SU-DHL-6 (cell line): ENCODE measurements around the gene WFDC11.
"Not testable (repeated sequence)": the region's sequence is repeated elsewhere in the genome, so short reads cannot be mapped to it uniquely, and the experiment has no call there.

ENCODE experiments used
- H2AFZ ChIP-seq: fragments of 200-600 bp; sonication (generic); 2 replicates; pipeline ENCODE4 v1.6.1; 2014; ENCODE audit warnings: low read depth, mild to moderate bottlenecking, moderate library complexity, mixed read lengths, antibody characterized with exemption, low read length; ENCODE audit not compliant: severe bottlenecking
- H3F3A ChIP-seq: fragments of 200-600 bp; shearing (Covaris generic); 2 replicates; pipeline ENCODE4 v1.6.0; 2016; ENCODE audit warnings: antibody characterized with exemption, mild to moderate bottlenecking; ENCODE audit not compliant: insufficient read depth
- H3K27ac ChIP-seq: fragments of 200-600 bp; sonication (generic); 2 replicates; pipeline ENCODE4 v1.5.1; 2016; ENCODE audit warnings: low read depth, mild to moderate bottlenecking, low read length, moderate library complexity, mixed read lengths
- H3K27me3 ChIP-seq: fragments of 200-600 bp; sonication (generic), shearing (Covaris generic); 2 replicates; pipeline ENCODE4 v1.6.0; 2014; ENCODE audit warnings: mild to moderate bottlenecking, low read length
- H3K36me3 ChIP-seq: fragments of 200-600 bp; sonication (generic); 2 replicates; pipeline ENCODE4 v1.6.1; 2014; ENCODE audit warnings: mild to moderate bottlenecking, low read length, mixed read lengths
- H3K4me2 ChIP-seq: fragments of 300-600, 200-600 bp; shearing (Covaris generic), sonication (generic); 2 replicates; pipeline ENCODE4 v1.6.0; 2014; ENCODE audit warnings: low read length, low read depth, mild to moderate bottlenecking; ENCODE audit not compliant: poor library complexity, severe bottlenecking
- H3K4me3 ChIP-seq: fragments of 200-600 bp; sonication (generic); 2 replicates; pipeline ENCODE4 v1.5.1; 2014; ENCODE audit warnings: antibody characterized with exemption, low read length, mild to moderate bottlenecking, mixed read lengths; ENCODE audit not compliant: insufficient read depth, poor library complexity, severe bottlenecking
- H3K79me2 ChIP-seq: fragments of 200-600 bp; sonication (generic); 2 replicates; pipeline ENCODE4 v1.6.1; 2014; ENCODE audit warnings: mild to moderate bottlenecking, low read length, moderate library complexity; ENCODE audit not compliant: insufficient read depth
- H3K9ac ChIP-seq: fragments of 200-600 bp; sonication (generic); 2 replicates; pipeline ENCODE4 v1.7.0; 2014; ENCODE audit warnings: mild to moderate bottlenecking, low read length
- H3K9me2 ChIP-seq: fragments of 200-600 bp; sonication (generic); replicated peaks from 2 replicates; pipeline ENCODE4 v1.6.1; 2014; ENCODE audit warnings: low read length; ENCODE audit not compliant: insufficient read depth
- H3K9me3 ChIP-seq: fragments of 200-600 bp; sonication (generic); 2 replicates; pipeline ENCODE4 v1.6.1; 2014; ENCODE audit warnings: low read length, mixed read lengths; ENCODE audit not compliant: insufficient read depth
- H4K20me1 ChIP-seq: fragments of 200-600 bp; sonication (generic); 2 replicates; pipeline ENCODE4 v1.6.1; 2014; ENCODE audit warnings: low read depth, mild to moderate bottlenecking, antibody characterized with exemption, low read length, moderate library complexity, mixed read lengths
- EZH2phosphoT487 ChIP-seq: fragments of 200-600 bp; sonication (generic), shearing (Covaris generic); conservative IDR thresholded peaks from 2 replicates; pipeline ENCODE4 v1.6.1; 2018; ENCODE audit warnings: mild to moderate bottlenecking, antibody characterized with exemption, low read length, moderate library complexity, mixed read lengths
- TF ChIP-seq, protein P1 (sequence below): fragments of 200-600 bp; sonication (generic); IDR thresholded peaks from one replicate; pipeline ENCODE4 v1.5.1; 2017; ENCODE audit warnings: antibody characterized with exemption, mild to moderate bottlenecking, low read length, moderate library complexity; ENCODE audit not compliant: insufficient read depth, poor library complexity, severe bottlenecking

Gene WFDC11

DNA sequence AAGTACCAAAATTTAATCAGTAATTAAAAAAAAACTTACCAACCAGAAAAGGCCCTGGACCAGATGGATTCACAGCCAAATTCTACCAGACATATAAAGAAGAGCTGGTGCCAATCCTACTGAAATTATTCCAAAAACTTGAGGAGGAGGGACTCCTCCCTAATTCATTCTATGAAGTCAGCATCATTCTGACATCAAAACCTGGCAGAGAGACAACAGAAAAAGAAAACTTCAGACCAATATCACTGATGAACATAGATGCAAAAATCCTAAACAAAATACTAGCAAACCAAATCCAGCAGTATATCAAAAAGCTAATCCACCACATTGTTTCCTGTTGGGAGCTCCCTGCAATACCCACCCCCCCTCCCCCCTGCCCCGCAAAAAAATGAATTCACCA, at the start of gene WFDC11:
WFDC11 (minus strand) TSS at position 101 of the 400 bp plus-strand sequence. CDS start 19,639 bp downstream, outside the sequence.
- Histone ChIP-seq H3K27ac (no peak within 1 kb of the TSS), H3K4me3 (no peak within 1 kb of the TSS), H3K36me3 (no peaks in the 10 kb centered on the region), H3K27me3 (no peaks in the 10 kb centered on the region), H3K9ac (no peak within 1 kb of the TSS), H3K79me2 (no peaks in the 10 kb centered on the region), H2AFZ (no peak within 1 kb of the TSS), H3K9me2 (no peaks in the 10 kb centered on the region), H4K20me1 (no peaks in the 10 kb centered on the region), H3K4me2 (no peak within 1 kb of the TSS), H3K9me3 (no peaks in the 10 kb centered on the region), H3F3A (no peaks in the 10 kb centered on the region)
- TF ChIP-seq, protein P1, sequence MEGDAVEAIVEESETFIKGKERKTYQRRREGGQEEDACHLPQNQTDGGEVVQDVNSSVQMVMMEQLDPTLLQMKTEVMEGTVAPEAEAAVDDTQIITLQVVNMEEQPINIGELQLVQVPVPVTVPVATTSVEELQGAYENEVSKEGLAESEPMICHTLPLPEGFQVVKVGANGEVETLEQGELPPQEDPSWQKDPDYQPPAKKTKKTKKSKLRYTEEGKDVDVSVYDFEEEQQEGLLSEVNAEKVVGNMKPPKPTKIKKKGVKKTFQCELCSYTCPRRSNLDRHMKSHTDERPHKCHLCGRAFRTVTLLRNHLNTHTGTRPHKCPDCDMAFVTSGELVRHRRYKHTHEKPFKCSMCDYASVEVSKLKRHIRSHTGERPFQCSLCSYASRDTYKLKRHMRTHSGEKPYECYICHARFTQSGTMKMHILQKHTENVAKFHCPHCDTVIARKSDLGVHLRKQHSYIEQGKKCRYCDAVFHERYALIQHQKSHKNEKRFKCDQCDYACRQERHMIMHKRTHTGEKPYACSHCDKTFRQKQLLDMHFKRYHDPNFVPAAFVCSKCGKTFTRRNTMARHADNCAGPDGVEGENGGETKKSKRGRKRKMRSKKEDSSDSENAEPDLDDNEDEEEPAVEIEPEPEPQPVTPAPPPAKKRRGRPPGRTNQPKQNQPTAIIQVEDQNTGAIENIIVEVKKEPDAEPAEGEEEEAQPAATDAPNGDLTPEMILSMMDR, result no peak
- no peak for TF ChIP-seq EZH2phosphoT487

DNA sequence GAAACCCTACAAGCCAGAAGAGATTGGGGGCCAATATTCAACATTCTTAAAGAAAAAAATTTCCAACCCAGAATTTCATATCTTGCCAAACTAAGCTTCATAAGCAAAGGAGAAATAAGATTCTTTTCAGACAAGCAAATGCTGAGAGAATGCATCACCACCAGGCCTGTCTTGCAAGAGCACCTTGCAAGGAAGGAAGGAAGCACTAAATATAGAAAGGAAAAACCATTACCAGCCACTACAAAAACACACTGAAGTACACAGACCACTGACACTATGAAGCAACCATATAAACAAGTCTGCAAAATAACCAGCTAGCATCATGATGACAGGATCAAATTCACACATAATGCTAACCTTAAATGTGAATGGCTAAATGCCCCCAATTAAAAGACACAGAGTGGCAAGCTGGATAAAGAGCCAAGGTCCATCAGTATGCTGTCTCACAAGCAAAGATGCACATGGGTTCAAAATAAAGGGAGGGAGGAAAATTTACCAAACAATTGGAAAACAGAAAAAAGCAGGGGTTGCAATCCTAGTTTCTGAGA, 46.2 kb upstream of the WFDC11 start:
- not testable (repeated sequence) for H3K27me3 ChIP-seq, H3K79me2 ChIP-seq, H3K4me2 ChIP-seq, H3K9me3 ChIP-seq, H3K27ac ChIP-seq, H4K20me1 ChIP-seq, H3K4me3 ChIP-seq, H3K36me3 ChIP-seq, H3K9me2 ChIP-seq, H2AFZ ChIP-seq, H3F3A ChIP-seq, H3K9ac ChIP-seq

DNA sequence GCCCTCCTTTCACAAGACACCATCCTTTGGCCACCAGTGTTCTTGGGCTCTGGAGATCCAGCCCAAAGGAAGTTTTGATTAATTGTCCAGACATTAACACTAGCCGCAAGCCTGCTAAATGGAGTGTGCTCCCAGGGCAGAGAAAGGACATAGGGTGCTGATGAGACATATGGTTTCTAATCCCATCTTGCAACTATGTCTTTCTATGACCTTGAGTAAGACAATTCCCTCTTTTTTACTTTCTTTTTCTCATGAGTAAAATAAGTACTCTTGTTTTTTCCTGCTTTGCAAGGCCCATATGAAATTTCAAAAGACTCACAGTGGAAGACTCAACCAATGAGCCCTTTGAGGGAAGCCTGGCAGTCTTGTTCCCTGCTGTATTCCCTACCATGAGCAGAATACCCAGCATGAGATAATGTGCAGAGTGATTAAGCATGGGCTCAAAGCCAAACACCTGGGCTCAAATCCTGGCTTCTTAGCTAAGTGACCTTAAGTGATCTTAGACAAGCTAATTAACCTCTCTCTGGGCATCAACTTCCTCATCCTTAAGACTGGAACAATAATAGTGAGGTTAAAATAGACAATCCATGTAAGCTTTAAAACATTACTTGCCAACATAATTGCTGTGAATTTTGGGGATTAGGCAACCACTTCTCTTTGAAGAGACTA, 35.1 kb upstream of the WFDC11 start, which contains the start of gene WFDC10B:
WFDC10B (minus strand) TSS at position 51 of the 669 bp plus-strand sequence. CDS start 19,027 bp downstream, outside the sequence.
- no peaks in the 10 kb centered on the region for H3K9me2 ChIP-seq
- H3K27me3 ChIP-seq, result no peaks in the 10 kb centered on the region
- TF ChIP-seq, protein P1, result no peak
- TF ChIP-seq EZH2phosphoT487, result no peak
- no peaks in the 10 kb centered on the region for H3F3A ChIP-seq
- H3K4me3 ChIP-seq, result no peak within 1 kb of the TSS
- no peak within 1 kb of the TSS for H3K27ac ChIP-seq
- no peaks in the 10 kb centered on the region for H3K79me2 ChIP-seq
- H2AFZ ChIP-seq, result no peak within 1 kb of the TSS
- no peak within 1 kb of the TSS for H3K4me2 ChIP-seq
- no peaks in the 10 kb centered on the region for H3K9me3 ChIP-seq
- no peak within 1 kb of the TSS for H3K9ac ChIP-seq
- no peaks in the 10 kb centered on the region for H4K20me1 ChIP-seq
- no peaks in the 10 kb centered on the region for H3K36me3 ChIP-seq

DNA sequence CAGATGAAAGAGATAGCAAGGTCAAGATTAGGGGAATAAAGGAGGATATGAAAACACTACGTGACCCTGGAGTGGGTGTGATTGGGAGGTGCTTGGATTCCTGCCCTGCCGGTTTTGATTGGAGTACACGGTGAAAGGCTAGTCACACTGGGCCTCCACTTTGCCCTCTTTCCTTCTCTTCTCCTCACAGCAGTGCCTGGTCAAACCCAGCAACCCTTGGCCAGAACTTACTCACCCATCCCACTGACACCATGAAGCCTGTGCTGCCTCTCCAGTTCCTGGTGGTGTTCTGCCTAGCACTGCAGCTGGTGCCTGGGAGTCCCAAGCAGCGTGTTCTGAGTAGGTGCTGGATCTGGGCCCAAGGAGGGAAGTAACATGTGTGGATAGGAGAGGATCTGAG, 31.8 kb upstream of the WFDC11 start, which contains the start of gene WFDC13:
WFDC13 (plus strand) TSS at position 166 of the 400 bp plus-strand sequence; CDS start at position 252, 86 bp downstream.
- Histone ChIP-seq H3K9me2 (no peaks in the 10 kb centered on the region), H3K79me2 (no peaks in the 10 kb centered on the region), H3K27ac (no peak within 1 kb of the TSS), H3K4me3 (no peak within 1 kb of the TSS), H3K9me3 (no peaks in the 10 kb centered on the region), H3K27me3 (no peaks in the 10 kb centered on the region), H3K9ac (no peak within 1 kb of the TSS), H2AFZ (no peak within 1 kb of the TSS), H3F3A (no peaks in the 10 kb centered on the region), H3K36me3 (no peaks in the 10 kb centered on the region), H3K4me2 (no peak within 1 kb of the TSS), H4K20me1 (no peaks in the 10 kb centered on the region)
- TF ChIP-seq EZH2phosphoT487, result no peak
- TF ChIP-seq, protein P1, result no peak
